22Rv1 (cell line): ENCODE measurements around the gene RBMS1.

Source experiments
- H3K27ac ChIP-seq: fragments of 450-650 bp; 2 replicates; pipeline ENCODE4 v1.5.1; 2017
- ZFX ChIP-seq: fragments of 450-650 bp; IDR thresholded peaks from 2 replicates; pipeline ENCODE4 v1.6.1; 2017; ENCODE audit warnings: antibody characterized with exemption, borderline replicate concordance
- TF ChIP-seq, protein P1 (sequence below): fragments of 450-650 bp; IDR thresholded peaks from 2 replicates; pipeline ENCODE4 v1.5.1; 2017; ENCODE audit warnings: mild to moderate bottlenecking

RBMS1 gene

DNA sequence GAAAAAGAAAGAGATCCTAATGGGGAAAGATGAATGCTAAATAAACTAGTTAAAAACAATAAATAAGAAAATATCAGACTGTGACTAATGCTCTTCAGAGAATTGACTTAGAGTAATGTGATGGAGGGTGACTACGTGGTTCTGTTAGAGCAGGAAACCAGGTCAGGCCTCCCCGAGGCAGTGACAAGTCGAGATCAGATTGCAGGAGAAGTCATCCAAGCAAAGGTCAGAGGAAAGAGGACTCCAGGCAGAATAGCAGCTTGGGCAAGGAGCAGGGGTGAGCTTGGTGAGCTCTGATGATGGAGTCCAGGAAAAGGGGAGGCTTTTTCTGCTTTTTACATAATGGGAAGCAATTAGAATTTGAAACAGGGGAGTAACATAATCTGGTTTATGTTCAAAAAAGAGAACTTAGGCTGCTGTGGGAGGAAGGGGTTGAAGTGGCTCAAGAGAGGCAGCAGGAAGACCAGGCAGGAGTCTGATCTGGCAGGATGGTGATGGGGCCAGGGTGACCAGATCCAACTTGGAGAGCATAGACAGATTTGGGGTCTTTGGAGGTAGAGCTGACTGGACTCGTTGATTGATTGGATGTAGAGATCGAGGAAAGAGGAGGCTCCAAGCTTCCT, 266.2 kb downstream of the RBMS1 start:
- no peak overlapping the region for H3K27ac ChIP-seq

DNA sequence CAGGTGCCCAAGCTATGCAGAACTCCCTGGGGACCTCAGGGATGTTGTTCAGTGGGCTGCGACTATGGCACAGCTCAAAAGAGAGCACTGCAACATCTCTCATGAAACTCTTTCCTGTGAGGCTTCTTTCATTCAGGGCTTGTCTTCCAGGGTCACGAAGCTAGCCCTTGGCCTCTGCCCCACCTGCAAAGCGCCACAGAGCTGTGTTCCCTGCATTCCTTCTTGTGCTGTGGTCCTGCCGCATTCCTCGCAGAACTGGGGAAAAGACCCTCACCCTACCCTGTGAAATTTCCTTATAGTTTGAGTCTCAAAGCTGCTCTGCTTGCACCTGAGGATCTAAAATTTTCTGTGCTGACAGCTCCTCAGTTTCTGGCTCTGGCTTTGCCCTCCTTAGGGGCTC, 267.2 kb downstream of the RBMS1 start:
- no peak for TF ChIP-seq ZFX
- H3K27ac ChIP-seq: no peak overlapping the region

More for the DNA sequence above, 266.2 kb downstream of the RBMS1 start:
- TF ChIP-seq ZFX: no peak
- TF ChIP-seq, protein P1, sequence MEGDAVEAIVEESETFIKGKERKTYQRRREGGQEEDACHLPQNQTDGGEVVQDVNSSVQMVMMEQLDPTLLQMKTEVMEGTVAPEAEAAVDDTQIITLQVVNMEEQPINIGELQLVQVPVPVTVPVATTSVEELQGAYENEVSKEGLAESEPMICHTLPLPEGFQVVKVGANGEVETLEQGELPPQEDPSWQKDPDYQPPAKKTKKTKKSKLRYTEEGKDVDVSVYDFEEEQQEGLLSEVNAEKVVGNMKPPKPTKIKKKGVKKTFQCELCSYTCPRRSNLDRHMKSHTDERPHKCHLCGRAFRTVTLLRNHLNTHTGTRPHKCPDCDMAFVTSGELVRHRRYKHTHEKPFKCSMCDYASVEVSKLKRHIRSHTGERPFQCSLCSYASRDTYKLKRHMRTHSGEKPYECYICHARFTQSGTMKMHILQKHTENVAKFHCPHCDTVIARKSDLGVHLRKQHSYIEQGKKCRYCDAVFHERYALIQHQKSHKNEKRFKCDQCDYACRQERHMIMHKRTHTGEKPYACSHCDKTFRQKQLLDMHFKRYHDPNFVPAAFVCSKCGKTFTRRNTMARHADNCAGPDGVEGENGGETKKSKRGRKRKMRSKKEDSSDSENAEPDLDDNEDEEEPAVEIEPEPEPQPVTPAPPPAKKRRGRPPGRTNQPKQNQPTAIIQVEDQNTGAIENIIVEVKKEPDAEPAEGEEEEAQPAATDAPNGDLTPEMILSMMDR: no peak

DNA sequence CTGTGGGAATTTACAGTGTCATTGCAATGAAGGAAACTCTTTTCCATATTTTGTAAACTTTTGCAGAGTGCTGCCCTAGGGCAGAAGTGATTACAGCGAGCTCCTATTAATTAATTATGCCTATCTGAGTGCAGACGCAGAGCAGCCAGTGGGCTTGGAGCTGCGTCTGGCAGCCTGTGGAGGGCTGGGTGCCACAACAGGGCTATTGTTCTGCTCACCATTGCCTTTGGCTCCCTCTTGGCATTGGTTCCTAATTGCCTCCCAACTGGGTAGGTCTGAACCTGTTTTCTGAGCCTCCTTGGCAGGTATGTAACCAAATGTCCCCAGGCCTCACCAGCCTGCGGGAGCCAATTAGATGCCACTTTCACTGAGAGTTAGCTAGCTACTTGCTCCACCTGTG, 267.9 kb downstream of the RBMS1 start:
- H3K27ac ChIP-seq: no peak overlapping the region

DNA sequence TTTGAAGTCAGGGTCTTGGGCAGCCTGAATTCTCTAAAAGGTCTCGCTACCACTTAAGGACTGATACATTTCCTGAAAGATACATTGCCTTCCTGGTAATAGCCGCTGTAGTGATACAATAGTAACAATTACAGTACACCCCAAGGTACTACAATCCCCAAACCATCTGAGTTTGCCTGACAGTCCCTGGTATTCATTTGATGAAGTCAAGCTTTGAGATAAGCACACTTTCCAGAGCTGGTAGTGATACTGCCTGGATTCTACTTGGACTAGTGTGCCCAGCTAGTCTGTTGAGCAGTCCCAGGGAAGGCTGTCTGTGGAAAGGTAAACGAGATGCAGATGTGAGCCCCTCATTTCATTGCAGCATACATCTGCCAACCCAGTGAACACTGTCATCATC, 269.1 kb downstream of the RBMS1 start:
- H3K27ac ChIP-seq: no peak overlapping the region
- no peak for TF ChIP-seq ZFX

More for the DNA sequence above, 267.9 kb downstream of the RBMS1 start:
- TF ChIP-seq ZFX: no peak
- TF ChIP-seq, protein P1: no peak

DNA sequence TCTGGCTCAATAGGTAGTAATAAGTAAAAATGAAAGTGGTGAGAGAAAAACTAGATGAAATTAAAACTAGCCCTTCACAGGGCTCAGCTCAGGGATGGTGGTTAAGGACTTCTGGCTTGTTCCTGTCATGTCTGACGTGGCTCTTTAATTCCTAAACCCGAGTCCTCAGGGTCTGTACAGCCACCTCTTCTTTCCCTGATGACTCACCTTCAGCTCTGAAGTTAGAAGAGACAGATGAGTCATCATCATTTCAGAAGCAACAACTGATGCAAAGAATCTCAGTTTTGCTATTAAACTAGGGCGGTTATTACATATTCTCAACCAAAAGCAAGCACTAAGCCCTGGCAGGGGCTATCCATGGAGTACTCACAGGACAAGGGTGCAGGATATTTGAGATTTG, 269.5 kb downstream of the RBMS1 start:
- no peak overlapping the region for H3K27ac ChIP-seq
- TF ChIP-seq, protein P1: no peak
- TF ChIP-seq ZFX: no peak

DNA sequence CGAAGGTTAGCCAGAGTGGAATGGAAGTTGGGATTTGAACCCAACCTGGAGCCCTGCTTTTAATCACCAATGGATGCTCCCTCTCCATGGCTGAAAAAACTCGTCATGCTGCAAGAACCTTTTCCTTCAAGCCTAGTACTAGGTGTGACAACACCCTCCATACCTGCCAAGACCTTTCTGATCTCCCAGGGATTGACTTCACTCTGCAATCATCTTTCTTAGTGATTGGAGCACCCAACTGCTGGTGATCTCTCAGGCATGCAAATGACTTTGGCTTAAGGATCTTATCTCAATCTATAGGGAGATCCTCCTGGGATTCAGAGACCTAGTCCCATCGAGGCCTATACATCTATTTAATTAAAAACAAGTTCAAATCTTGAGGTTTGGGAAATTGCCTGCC, 270.0 kb downstream of the RBMS1 start:
- no peak overlapping the region for H3K27ac ChIP-seq
- no peak for TF ChIP-seq ZFX
- TF ChIP-seq, protein P1: no peak

DNA sequence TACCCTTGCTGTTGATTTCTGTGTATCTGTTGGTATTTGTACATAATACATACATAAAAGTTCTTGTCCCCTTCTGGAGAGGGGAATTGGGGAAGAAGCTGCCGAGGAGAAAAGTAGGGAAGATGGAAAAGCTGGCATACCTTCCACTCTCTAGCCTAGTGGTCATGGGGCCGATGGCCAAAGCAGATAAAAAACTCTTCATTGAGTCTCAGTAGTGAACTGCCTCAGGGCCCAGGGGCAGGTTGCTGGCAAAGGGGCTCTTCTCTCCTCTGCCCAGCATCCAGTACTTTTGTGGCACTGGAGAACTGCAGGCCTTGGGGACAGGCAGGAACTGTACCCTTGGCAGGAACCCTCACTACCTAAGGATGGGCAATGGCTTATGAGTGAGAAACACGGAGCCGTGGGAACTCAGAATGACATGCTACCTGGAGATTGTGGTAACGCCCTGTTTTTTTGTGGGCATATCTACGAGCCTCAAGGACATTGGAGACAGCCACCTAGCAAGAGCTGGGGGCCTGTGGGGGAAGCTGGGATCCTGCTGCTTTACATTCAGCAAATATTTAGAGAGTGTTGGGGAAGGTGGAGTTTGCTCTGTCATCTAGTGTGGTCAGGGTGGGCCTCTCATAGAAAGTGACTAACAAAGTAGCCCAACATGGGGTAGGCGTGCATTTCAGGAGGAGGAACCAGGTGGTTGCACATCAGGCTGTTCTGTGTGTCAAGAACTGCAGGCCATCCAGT, 270.9 kb downstream of the RBMS1 start:
- TF ChIP-seq, protein P1: no peak
- no peak for TF ChIP-seq ZFX
- no peak overlapping the region for H3K27ac ChIP-seq
